GM15510 (cell line): Measurements from ENCODE around the gene NCOR1.

Experiments used
- POLR2A ChIP-seq: IDR thresholded peaks from 3 replicates; pipeline ENCODE4 v1.6.1; 2011; ENCODE audit warnings: borderline replicate concordance; ENCODE audit not compliant: insufficient read length; ENCODE audit errors: extremely low read depth

The NCOR1 gene

DNA sequence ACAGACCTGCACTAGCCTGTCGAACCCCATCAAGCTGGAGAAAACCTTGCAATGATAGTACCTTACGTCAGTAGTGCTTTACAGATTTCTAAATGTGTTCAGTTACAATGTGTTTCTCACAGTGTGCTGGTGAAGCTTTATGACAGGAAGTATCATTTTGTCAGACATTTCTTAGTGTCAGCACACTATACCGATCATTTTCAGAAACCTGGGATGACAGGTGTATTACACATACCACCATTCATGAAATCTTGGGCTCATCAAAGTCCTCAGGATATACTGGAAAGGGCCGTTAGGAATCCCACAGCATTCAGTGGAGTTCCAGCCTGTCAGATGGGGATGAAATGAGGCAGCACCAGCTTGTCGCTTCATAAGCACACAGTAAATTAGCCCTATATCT lies 188.4 kb downstream of the NCOR1 start:
- no peak for TF ChIP-seq POLR2A

GRCh38 chr17:16025202-16025601 lies 190.1 kb downstream of the NCOR1 start:
- no peak for TF ChIP-seq POLR2A

GRCh38 chr17:16023881-16024280 lies 191.5 kb downstream of the NCOR1 start:
- TF ChIP-seq POLR2A, result no peak

DNA sequence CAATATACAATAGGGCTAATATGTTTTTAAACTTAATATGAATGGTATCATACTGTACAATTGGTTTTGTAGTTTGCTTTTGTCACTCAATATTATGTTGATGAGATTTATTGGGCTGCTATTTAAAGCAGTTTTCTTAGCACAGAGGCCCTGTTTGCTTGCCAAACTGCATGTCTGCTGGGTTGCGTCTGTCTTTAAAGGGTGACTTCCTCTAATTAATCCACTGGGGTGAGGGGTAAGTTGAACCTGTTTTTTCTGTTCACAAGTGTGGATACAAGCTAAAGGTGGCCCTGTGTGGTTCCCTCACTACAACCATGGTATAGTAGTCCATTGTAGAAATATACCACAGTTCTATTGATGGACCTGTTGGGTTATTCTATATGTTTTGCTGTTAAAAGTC lies 196.0 kb downstream of the NCOR1 start:
- TF ChIP-seq POLR2A, result no peak

GRCh38 chr17:16013943-16014407 lies 201.4 kb downstream of the NCOR1 start:
- no peak for TF ChIP-seq POLR2A

DNA sequence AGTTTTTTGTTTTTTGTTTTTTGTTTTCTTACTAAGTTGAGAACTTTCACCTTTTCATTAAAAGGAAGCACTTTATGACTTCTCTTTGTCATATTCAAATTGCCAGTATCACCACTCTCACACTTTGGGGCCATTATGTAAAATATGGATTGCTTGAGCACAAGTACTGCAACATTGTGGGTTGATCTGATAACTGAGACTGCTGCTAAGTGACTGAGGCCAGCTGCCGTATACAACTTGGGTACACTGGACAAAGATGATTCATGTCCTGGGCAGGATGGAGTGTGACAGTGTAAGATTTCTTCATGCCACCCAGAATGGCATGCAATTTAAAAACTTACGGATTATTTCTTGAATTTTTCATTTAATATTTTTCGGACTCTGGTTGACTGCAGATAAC lies 207.9 kb downstream of the NCOR1 start:
- TF ChIP-seq POLR2A, result no peak

- no peak for TF ChIP-seq POLR2A
Observed at GRCh38 chr17:16005636-16006035, 209.7 kb downstream of the NCOR1 start.

DNA sequence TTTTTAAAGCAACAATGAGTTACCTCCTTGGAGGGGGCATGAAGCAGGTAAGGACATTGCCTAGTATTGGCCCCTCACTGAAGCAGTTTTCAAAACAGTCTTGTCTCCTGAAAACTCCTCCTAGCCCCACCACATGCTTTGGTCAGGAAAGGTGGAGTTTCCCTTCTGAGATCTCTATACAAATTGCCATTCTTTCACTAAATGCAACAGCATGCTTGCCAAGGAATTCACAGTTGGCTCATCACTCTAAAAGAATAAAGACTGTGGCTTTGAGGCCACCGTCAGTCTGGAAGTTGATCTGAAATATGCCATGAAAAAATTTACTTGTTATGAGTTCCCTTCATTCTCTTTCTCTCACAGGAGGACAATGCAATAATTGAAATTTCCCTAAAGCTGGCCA lies 211.5 kb downstream of the NCOR1 start:
- no peak for TF ChIP-seq POLR2A

- no peak for TF ChIP-seq POLR2A
Observed at GRCh38 chr17:16002708-16003260, 212.6 kb downstream of the NCOR1 start.

DNA sequence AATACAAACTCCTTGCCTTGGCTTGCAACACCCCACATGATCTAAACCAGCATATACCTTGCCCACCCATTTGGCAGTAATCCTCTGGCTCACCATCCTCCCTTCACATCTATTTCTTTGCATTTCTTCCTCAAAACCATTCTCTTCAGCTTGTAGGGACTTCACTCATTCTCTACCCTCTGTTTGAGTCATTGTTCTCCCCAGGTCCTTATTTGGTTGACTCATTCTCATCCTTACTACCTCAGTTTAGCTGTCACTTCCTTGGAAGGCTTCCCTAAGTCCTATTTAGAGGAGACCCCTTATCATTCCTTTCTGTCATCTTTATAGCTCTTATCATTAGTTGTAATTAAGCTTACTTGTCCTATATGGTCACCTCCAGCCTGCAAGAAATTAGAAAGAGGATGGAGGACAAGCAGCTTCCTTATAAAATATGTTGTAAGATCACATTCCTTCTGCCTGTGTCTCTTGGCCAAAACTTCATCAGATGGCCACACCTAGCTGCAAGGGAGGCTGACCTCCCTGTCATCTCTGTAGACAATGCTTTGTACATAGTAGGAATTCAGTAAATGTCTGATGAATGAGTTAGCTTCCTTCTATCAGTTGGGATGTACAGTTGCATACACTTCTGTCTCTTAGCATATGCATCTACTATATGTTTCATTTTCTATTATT lies 214.0 kb downstream of the NCOR1 start:
- TF ChIP-seq POLR2A, result no peak

- TF ChIP-seq POLR2A, result no peak
Observed at GRCh38 chr17:15999974-16000827, 215.1 kb downstream of the NCOR1 start.

DNA sequence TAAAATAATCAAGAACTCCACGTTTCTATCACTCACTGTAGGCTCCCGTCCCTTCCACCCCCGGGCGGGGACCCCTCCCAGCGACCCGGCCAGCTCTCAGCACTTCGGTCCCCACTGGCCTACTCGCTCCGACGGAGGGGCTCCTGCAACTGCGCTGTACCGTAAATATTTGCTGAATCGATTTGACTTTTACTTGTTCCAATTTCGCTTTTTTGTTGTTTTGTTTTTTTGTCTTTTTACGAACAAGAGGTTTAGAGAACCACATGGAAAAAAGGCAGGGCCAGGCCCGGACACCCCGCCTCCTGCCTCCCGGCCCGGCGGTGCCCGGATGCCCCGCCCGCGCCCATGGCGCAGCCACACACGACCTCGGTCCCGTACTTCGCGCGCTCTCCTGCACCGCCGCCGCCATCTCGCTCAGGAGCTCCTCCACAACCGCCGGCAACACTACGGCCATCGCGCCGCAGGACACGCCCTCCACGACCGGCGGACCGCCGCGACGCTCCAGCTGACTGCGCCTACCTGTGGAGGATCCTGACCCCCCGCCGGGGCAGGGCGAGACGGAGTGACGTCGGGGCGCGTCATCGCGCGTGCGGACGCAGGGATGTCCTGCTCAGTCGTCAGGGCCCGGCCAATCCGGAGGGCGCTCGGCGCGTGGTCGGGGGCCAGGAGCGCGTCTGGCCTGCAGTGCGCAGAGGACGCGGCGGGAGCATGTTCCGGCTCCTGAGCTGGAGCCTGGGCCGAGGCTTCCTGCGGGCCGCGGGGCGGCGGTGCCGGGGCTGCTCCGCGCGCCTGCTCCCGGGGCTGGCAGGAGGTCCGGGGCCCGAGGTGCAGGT lies 216.0 kb downstream of the NCOR1 start, which contains the start of the genes TTC19 and ZSWIM7:
Gene TTC19, plus strand, starts transcription at position 684 of the 833 bp plus-strand sequence. Its CDS starts 25 bp downstream, at position 709.
Gene ZSWIM7, minus strand, starts transcription at position 564 of the 833 bp plus-strand sequence. Its CDS starts 110 bp downstream, at position 454.
- TF ChIP-seq POLR2A, result peak; percentile 98

DNA sequence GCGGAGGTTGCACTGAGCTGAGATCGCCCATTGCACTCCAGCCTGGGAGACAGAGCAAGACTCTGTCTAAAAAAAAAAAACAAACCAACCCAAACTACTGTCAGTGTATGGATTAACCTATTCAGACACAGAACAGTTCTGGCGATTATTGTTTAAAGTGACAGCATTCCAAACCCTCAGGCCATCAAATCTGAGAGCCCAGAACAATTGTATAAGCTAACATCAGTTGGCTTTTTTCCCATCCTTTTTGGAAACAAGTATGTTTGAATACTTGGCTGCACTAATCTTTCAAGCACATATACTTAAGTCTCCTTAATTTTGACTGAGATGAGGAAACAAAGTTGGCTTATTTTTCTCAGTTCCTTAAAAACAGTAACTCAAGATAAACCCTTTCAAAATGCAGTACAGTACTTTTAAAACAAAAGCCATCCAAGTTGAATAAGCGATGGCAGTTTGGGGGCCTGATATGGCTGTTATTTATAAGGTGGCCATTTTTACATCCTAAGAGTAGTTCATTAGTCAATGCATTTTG lies 217.2 kb downstream of the NCOR1 start:
- no peak for TF ChIP-seq POLR2A

GRCh38 chr17:15996322-15996721 lies 219.0 kb downstream of the NCOR1 start:
- TF ChIP-seq POLR2A, result no peak
